Activated CD4-positive, alpha-beta T cell treated with anti-CD3 and anti-CD28 coated beads, Interleukin-2, amount 50 U/mL, for 24 hours (primary cell): ENCODE results near the gene EIPR1.

Source experiments
- DNase-seq, 2 donors: peaks; one replicate each; pipeline ENCODE4 v3.0.0-alpha.2; 2020; ENCODE audit warnings: low read depth in 1 of 2, low spot score in 1 of 2

The EIPR1 gene

GRCh38 chr2:3162442-3163077 lies 215.1 kb downstream of the EIPR1 start:
- no peak for DNase-seq

- DNase-seq: no peak
Measured at GRCh38 chr2:3160751-3161330, 216.8 kb downstream of the EIPR1 start.

- no peak for DNase-seq
Measured at GRCh38 chr2:3159782-3160545, 217.7 kb downstream of the EIPR1 start.

GRCh38 chr2:3154700-3155099 lies 222.9 kb downstream of the EIPR1 start:
- no peak for DNase-seq

GRCh38 chr2:3154146-3154545 lies 223.5 kb downstream of the EIPR1 start:
- no peak for DNase-seq

GRCh38 chr2:3151153-3151918 lies 226.3 kb downstream of the EIPR1 start:
- DNase-seq: no peak

- DNase-seq: no peak
Measured at GRCh38 chr2:3149441-3150217, 228.0 kb downstream of the EIPR1 start.

GRCh38 chr2:3148716-3149115 lies 228.9 kb downstream of the EIPR1 start:
- DNase-seq: no peak

GRCh38 chr2:3147651-3148530 lies 229.7 kb downstream of the EIPR1 start:
- DNase-seq: no peak

- no peak for DNase-seq
Measured at GRCh38 chr2:3146772-3147650, 230.6 kb downstream of the EIPR1 start.

GRCh38 chr2:3146175-3146574 lies 231.4 kb downstream of the EIPR1 start:
- no peak for DNase-seq

GRCh38 chr2:3145471-3146021 lies 232.1 kb downstream of the EIPR1 start:
- DNase-seq: no peak

GRCh38 chr2:3144856-3145255 lies 232.8 kb downstream of the EIPR1 start:
- no peak for DNase-seq

GRCh38 chr2:3143602-3144001 lies 234.0 kb downstream of the EIPR1 start:
- DNase-seq: no peak

- DNase-seq: no peak
Measured at GRCh38 chr2:3142961-3143571, 234.6 kb downstream of the EIPR1 start.

GRCh38 chr2:3142210-3142609 lies 235.4 kb downstream of the EIPR1 start:
- DNase-seq: no peak

GRCh38 chr2:3141696-3142095 lies 235.9 kb downstream of the EIPR1 start:
- no peak for DNase-seq

GRCh38 chr2:3139906-3140305 lies 237.7 kb downstream of the EIPR1 start:
- no peak for DNase-seq
